Activated T-cell treated with anti-CD3 and anti-CD28 coated beads, Interleukin-2, amount 50 U/mL, for 72 hours (primary cell): ENCODE data around the gene ZFYVE21. TPM values are rescaled to one million over a fixed set of nuclear protein-coding genes. Genes with fewer than 3 reads are reported as not detected.

Source experiments
- ATAC-seq, 2 donors: fragments of 150-1000 bp; cut with Tn5 transposase; replicated peaks in 1 of 2; 2 replicates each; pipeline ENCODE4 v1.10.0; 2021; ENCODE audit warnings: moderate library complexity in 2 of 2, mild to moderate bottlenecking in 1 of 2
- DNase-seq, 2 donors: peaks; one replicate each; pipeline ENCODE4 v3.0.0; 2021 to 2022; ENCODE audit warnings: mixed read lengths in 1 of 2
- H3K27ac Mint-ChIP-seq: one replicate; pipeline ENCODE4 v1.8.0; 2022; ENCODE audit warnings: mild to moderate bottlenecking, moderate library complexity, mixed read lengths
- H3K27me3 Mint-ChIP-seq: one replicate; pipeline ENCODE4 v1.8.0; 2022; ENCODE audit warnings: low read depth, mixed read lengths
- H3K36me3 Mint-ChIP-seq, 2 donors: one replicate each; pipeline ENCODE4 v1.8.0; 2022; ENCODE audit warnings: mixed read lengths in 2 of 2, mild to moderate bottlenecking in 1 of 2; ENCODE audit not compliant: insufficient read depth in 2 of 2
- H3K4me1 Mint-ChIP-seq: one replicate; pipeline ENCODE4 v1.8.0; 2022; ENCODE audit warnings: low read depth, mixed read lengths
- H3K4me3 Mint-ChIP-seq, 2 donors: one replicate each; pipeline ENCODE4 v1.8.0; 2022; ENCODE audit warnings: mild to moderate bottlenecking in 2 of 2, mixed read lengths in 2 of 2, moderate library complexity in 2 of 2
- H3K9me3 Mint-ChIP-seq, 2 donors: one replicate each; pipeline ENCODE4 v1.8.0; 2022; ENCODE audit warnings: mixed read lengths in 2 of 2
- total RNA-seq, 2 donors: library from RNA; stranded (reverse); gene quantifications; one replicate each; pipeline ENCODE4 v1.2.3, GENCODE V29; 2022

ZFYVE21 gene
- total RNA-seq, 2 donors from 2014 or later, result 11.6 to 15.7 TPM

GRCh38 chr14:103725739-103726395 is 10.3 kb downstream of the ZFYVE21 start:
- DNase-seq, result no peak
- Mint-ChIP-seq H3K27ac (no peak overlapping the region), H3K4me1 (peaks cover 9% of the 10 kb centered on the region), H3K4me3 (no peak overlapping the region), H3K27me3 (no peaks in the 10 kb centered on the region), H3K36me3 (peaks cover 0 to 2% of the 10 kb centered on the region in 2 donors), H3K9me3 (no peaks in the 10 kb centered on the region)
- no peak for ATAC-seq

- DNase-seq, result no peak
These were observed 10.9 kb downstream of the ZFYVE21 start for GRCh38 chr14:103726474-103726873.

GRCh38 chr14:103727313-103727980 is 11.8 kb downstream of the ZFYVE21 start:
- no peaks in the 10 kb centered on the region for H3K4me1 Mint-ChIP-seq
- no peaks in the 10 kb centered on the region for H3K9me3 Mint-ChIP-seq
- H3K4me3 Mint-ChIP-seq, result no peak overlapping the region
- DNase-seq (no peak), ATAC-seq (no peak)
- no peak overlapping the region for H3K27ac Mint-ChIP-seq
- no peaks in the 10 kb centered on the region for H3K27me3 Mint-ChIP-seq
- H3K36me3 Mint-ChIP-seq, result peaks cover 0 to 2% of the 10 kb centered on the region in 2 donors

More at GRCh38 chr14:103726474-103726873, 10.9 kb downstream of the ZFYVE21 start:
- H3K27me3 Mint-ChIP-seq, result no peaks in the 10 kb centered on the region
- peaks cover 0 to 2% of the 10 kb centered on the region in 2 donors for H3K36me3 Mint-ChIP-seq
- H3K4me1 Mint-ChIP-seq, result peaks cover 4% of the 10 kb centered on the region
- H3K27ac Mint-ChIP-seq, result no peak overlapping the region
- no peaks in the 10 kb centered on the region for H3K9me3 Mint-ChIP-seq
- no peak overlapping the region for H3K4me3 Mint-ChIP-seq
- no peak for ATAC-seq

GRCh38 chr14:103728141-103728540 is 12.5 kb downstream of the ZFYVE21 start:
- Mint-ChIP-seq H3K9me3 (no peaks in the 10 kb centered on the region), H3K36me3 (peaks cover 0 to 2% of the 10 kb centered on the region in 2 donors), H3K27me3 (no peaks in the 10 kb centered on the region), H3K4me1 (no peaks in the 10 kb centered on the region), H3K4me3 (no peak overlapping the region), H3K27ac (no peak overlapping the region)
- no peak for ATAC-seq
- no peak for DNase-seq

- no peak for ATAC-seq
- no peak for DNase-seq
- no peaks in the 10 kb centered on the region for H3K9me3 Mint-ChIP-seq
- H3K27me3 Mint-ChIP-seq, result no peaks in the 10 kb centered on the region
- no peak overlapping the region for H3K4me3 Mint-ChIP-seq
- H3K4me1 Mint-ChIP-seq, result no peaks in the 10 kb centered on the region
- H3K36me3 Mint-ChIP-seq, result peaks cover 0 to 2% of the 10 kb centered on the region in 2 donors
- no peak overlapping the region for H3K27ac Mint-ChIP-seq
These were observed 13.1 kb downstream of the ZFYVE21 start for GRCh38 chr14:103728721-103729120.

GRCh38 chr14:103729496-103730448 is 14.2 kb downstream of the ZFYVE21 start:
- no peak overlapping the region for H3K4me3 Mint-ChIP-seq
- H3K36me3 Mint-ChIP-seq, result peaks cover 0 to 2% of the 10 kb centered on the region in 2 donors
- ATAC-seq, result no peak

GRCh38 chr14:103730490-103731035 is 15.0 kb downstream of the ZFYVE21 start:
- Mint-ChIP-seq H3K4me3 (no peak overlapping the region), H3K27ac (no peak overlapping the region), H3K4me1 (no peaks in the 10 kb centered on the region), H3K36me3 (peaks cover 0 to 2% of the 10 kb centered on the region in 2 donors), H3K27me3 (no peaks in the 10 kb centered on the region), H3K9me3 (no peaks in the 10 kb centered on the region)
- DNase-seq (no peak), ATAC-seq (no peak)

More at GRCh38 chr14:103729496-103730448, 14.2 kb downstream of the ZFYVE21 start:
- H3K27ac Mint-ChIP-seq, result no peak overlapping the region
- no peaks in the 10 kb centered on the region for H3K27me3 Mint-ChIP-seq
- no peaks in the 10 kb centered on the region for H3K9me3 Mint-ChIP-seq
- no peak for DNase-seq
- H3K4me1 Mint-ChIP-seq, result no peaks in the 10 kb centered on the region

- H3K4me3 Mint-ChIP-seq, result no peak overlapping the region
These were observed 15.9 kb downstream of the ZFYVE21 start for GRCh38 chr14:103731481-103731880.

GRCh38 chr14:103731916-103732867 is 16.6 kb downstream of the ZFYVE21 start:
- H3K27ac Mint-ChIP-seq, result no peak overlapping the region
- peaks cover 0 to 2% of the 10 kb centered on the region in 2 donors for H3K36me3 Mint-ChIP-seq
- DNase-seq (no peak), ATAC-seq (no peak)
- H3K4me1 Mint-ChIP-seq, result no peaks in the 10 kb centered on the region
- H3K27me3 Mint-ChIP-seq, result no peaks in the 10 kb centered on the region
- H3K4me3 Mint-ChIP-seq, result no peak overlapping the region
- no peaks in the 10 kb centered on the region for H3K9me3 Mint-ChIP-seq

More at GRCh38 chr14:103731481-103731880, 15.9 kb downstream of the ZFYVE21 start:
- Mint-ChIP-seq H3K4me1 (no peaks in the 10 kb centered on the region), H3K36me3 (peaks cover 0 to 2% of the 10 kb centered on the region in 2 donors), H3K27me3 (no peaks in the 10 kb centered on the region), H3K27ac (no peak overlapping the region), H3K9me3 (no peaks in the 10 kb centered on the region)
- no peak for DNase-seq
- ATAC-seq, result no peak

GRCh38 chr14:103732868-103733620 is 17.4 kb downstream of the ZFYVE21 start:
- no peaks in the 10 kb centered on the region for H3K4me1 Mint-ChIP-seq
- no peak overlapping the region for H3K27ac Mint-ChIP-seq
- H3K27me3 Mint-ChIP-seq, result no peaks in the 10 kb centered on the region
- DNase-seq (no peak), ATAC-seq (no peak)
- peaks cover 0 to 2% of the 10 kb centered on the region in 2 donors for H3K36me3 Mint-ChIP-seq
- H3K9me3 Mint-ChIP-seq, result no peaks in the 10 kb centered on the region
- no peak overlapping the region for H3K4me3 Mint-ChIP-seq

GRCh38 chr14:103733651-103734050 is 18.0 kb downstream of the ZFYVE21 start:
- Mint-ChIP-seq H3K4me1 (no peaks in the 10 kb centered on the region), H3K9me3 (no peaks in the 10 kb centered on the region), H3K27ac (no peak overlapping the region), H3K4me3 (no peak overlapping the region), H3K36me3 (peaks cover 0 to 2% of the 10 kb centered on the region in 2 donors), H3K27me3 (no peaks in the 10 kb centered on the region)
- ATAC-seq, result no peak
- DNase-seq, result no peak
